Endothelial cell of umbilical vein (primary cell): ENCODE results near the gene GAS2L2.

Source experiments
- EZH2 ChIP-seq: IDR thresholded peaks from 2 replicates; pipeline ENCODE4 v1.6.1; 2012; ENCODE audit warnings: borderline replicate concordance, low read depth, mild to moderate bottlenecking, moderate library complexity, low read length, inconsistent platforms; ENCODE audit not compliant: severe bottlenecking
- POLR2A ChIP-seq: IDR thresholded peaks from 2 replicates; pipeline ENCODE4 v1.6.1; 2012; ENCODE audit warnings: low read depth, mild to moderate bottlenecking, control low read depth, low read length
- POLR2AphosphoS5 ChIP-seq: IDR thresholded peaks from 2 replicates; pipeline ENCODE4 v1.6.1; 2012; ENCODE audit warnings: low read depth, mild to moderate bottlenecking, control low read depth, low read length, moderate library complexity; ENCODE audit not compliant: insufficient read depth
- TF ChIP-seq, protein P1 (sequence below), 2 donors: IDR thresholded peaks; 1 replicate in 1 of 2; 2 replicates in 1 of 2; pipeline ENCODE4 v1.5.1; 2011; ENCODE audit warnings: low read length in 2 of 2, mild to moderate bottlenecking in 2 of 2, moderate library complexity in 2 of 2, control low read depth in 1 of 2, inconsistent platforms in 1 of 2, low read depth in 1 of 2; ENCODE audit not compliant: insufficient read depth in 1 of 2; ENCODE audit errors: extremely low read depth in 1 of 2

DNA sequence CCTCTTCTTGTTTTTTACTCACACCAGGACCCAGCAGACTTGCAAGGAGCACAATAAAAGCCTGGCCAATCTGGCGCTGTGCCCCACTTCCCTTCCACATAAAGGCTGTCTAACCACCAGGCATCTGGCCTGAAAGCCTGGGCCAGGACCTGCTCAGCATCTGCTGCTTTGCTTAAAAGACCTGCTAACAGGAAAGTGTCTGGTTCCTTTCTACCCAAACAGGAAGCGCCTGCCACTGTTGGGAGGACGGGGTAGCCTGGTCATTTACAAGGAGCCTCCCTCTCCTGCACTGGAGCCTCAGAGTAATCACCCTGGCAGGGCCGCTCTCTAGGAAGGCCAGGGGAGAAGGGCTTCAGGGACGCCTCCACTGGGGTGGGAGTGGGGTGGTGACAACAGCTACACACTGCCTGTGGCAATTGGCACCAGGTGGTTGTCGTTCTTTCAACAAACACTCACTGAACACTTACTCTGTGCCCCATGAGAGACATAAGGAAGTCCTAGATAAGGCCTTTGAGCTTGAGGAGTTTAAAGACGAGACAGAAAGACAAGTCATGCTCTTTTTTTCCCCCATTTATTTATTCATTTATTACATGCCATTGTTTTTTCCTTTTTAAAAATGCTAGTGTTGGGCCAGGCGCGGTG is 48.7 kb upstream of the GAS2L2 start:
- TF ChIP-seq POLR2AphosphoS5 (no peak), EZH2 (no peak), POLR2A (peak; percentile 30)
- TF ChIP-seq, protein P1, sequence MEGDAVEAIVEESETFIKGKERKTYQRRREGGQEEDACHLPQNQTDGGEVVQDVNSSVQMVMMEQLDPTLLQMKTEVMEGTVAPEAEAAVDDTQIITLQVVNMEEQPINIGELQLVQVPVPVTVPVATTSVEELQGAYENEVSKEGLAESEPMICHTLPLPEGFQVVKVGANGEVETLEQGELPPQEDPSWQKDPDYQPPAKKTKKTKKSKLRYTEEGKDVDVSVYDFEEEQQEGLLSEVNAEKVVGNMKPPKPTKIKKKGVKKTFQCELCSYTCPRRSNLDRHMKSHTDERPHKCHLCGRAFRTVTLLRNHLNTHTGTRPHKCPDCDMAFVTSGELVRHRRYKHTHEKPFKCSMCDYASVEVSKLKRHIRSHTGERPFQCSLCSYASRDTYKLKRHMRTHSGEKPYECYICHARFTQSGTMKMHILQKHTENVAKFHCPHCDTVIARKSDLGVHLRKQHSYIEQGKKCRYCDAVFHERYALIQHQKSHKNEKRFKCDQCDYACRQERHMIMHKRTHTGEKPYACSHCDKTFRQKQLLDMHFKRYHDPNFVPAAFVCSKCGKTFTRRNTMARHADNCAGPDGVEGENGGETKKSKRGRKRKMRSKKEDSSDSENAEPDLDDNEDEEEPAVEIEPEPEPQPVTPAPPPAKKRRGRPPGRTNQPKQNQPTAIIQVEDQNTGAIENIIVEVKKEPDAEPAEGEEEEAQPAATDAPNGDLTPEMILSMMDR (IDR thresholded peaks at IDR 0.05; ENCODE audit: extremely low read depth in 1 of 2, insufficient read depth in 1 of 2, low read depth in 1 of 2, low read length in 2 of 2): no peak
